OCI-LY7 (cell line): ENCODE measurements around the gene ACVR1. TPM values are rescaled to one million over a fixed set of nuclear protein-coding genes. Genes with fewer than 3 reads are reported as not detected.

ENCODE experiments used
- BruUV-seq: library from RNA; stranded (reverse); fragments of 400-500 nt; replicated peaks from 2 replicates; lab custom pipeline; 2021; lab: Mats Ljungman, UMichigan
- CTCF ChIA-PET: fragments of 300-600 bp; sonication (Branson Sonifier 250); formaldehyde crosslinking; loops from one replicate; lab custom pipeline; 2022; ENCODE audit warnings: antibody characterized with exemption; ENCODE audit not compliant: unreplicated experiment; lab: Charles Lee
- POLR2A ChIA-PET: fragments of 300-600 bp; sonication (Branson Sonifier 250); formaldehyde crosslinking; loops from one replicate; lab custom pipeline; 2022; ENCODE audit warnings: antibody characterized with exemption; lab: Charles Lee
- DNase-seq: peaks from one replicate; pipeline ENCODE4 v3.0.0-alpha.2; 2015; ENCODE audit warnings: low spot score
- H2AFZ ChIP-seq: fragments of 200-600 bp; sonication (generic), shearing (Covaris generic); 2 replicates; pipeline ENCODE4 v1.6.1; 2014; ENCODE audit warnings: mild to moderate bottlenecking, antibody characterized with exemption, low read length, moderate library complexity
- H3K27ac ChIP-seq: fragments of 200-600 bp; sonication (generic); 2 replicates; pipeline ENCODE4 v1.5.1; 2014; ENCODE audit warnings: mixed run types, low read depth, mild to moderate bottlenecking, moderate library complexity, low read length, inconsistent platforms; ENCODE audit not compliant: poor library complexity, severe bottlenecking
- H3K36me3 ChIP-seq: fragments of 200-600 bp; sonication (generic); 2 replicates; pipeline ENCODE4 v1.6.1; 2014; ENCODE audit warnings: mild to moderate bottlenecking, antibody characterized with exemption, low read length, moderate library complexity, mixed read lengths; ENCODE audit not compliant: insufficient read depth
- H3K4me1 ChIP-seq: fragments of 200-600 bp; sonication (generic); 2 replicates; pipeline ENCODE4 v1.5.1; 2014; ENCODE audit warnings: mild to moderate bottlenecking, low read length; ENCODE audit not compliant: insufficient read depth, poor library complexity, severe bottlenecking
- H3K4me2 ChIP-seq: fragments of 200-600 bp; sonication (generic); 2 replicates; pipeline ENCODE4 v1.6.1; 2014; ENCODE audit warnings: mild to moderate bottlenecking, low read length
- H3K4me3 ChIP-seq: fragments of 200-600 bp; sonication (generic); 2 replicates; pipeline ENCODE4 v1.5.1; 2014; ENCODE audit warnings: mild to moderate bottlenecking, low read depth, low read length; ENCODE audit not compliant: poor library complexity, severe bottlenecking
- H3K79me2 ChIP-seq: fragments of 200-600 bp; sonication (generic); 2 replicates; pipeline ENCODE4 v1.6.1; 2016; ENCODE audit warnings: low read depth, mild to moderate bottlenecking, low read length, moderate library complexity, mixed read lengths; ENCODE audit not compliant: insufficient read depth
- H3K9me2 ChIP-seq: fragments of 200-600 bp; sonication (generic); 2 replicates; pipeline ENCODE4 v1.6.1; 2016; ENCODE audit warnings: mild to moderate bottlenecking, low read length, mixed read lengths; ENCODE audit not compliant: insufficient read depth
- H3K9me3 ChIP-seq: fragments of 200-600 bp; sonication (generic); 2 replicates; pipeline ENCODE4 v1.6.1; 2014; ENCODE audit warnings: mild to moderate bottlenecking, mixed run types, low read length, mixed read lengths
- H4K20me1 ChIP-seq: fragments of 200-600 bp; sonication (generic); 2 replicates; pipeline ENCODE4 v1.6.1; 2014; ENCODE audit warnings: mild to moderate bottlenecking, antibody characterized with exemption, low read length, moderate library complexity, mixed read lengths; ENCODE audit not compliant: insufficient read depth
- CTCF ChIP-seq: fragments of 200-600 bp; sonication (generic); conservative IDR thresholded peaks from 2 replicates; pipeline ENCODE4 v1.5.1; 2014; ENCODE audit warnings: mild to moderate bottlenecking, antibody characterized with exemption, low read length, moderate library complexity, mixed read lengths
- EZH2phosphoT487 ChIP-seq: fragments of 200-600 bp; sonication (generic); IDR thresholded peaks from 2 replicates; pipeline ENCODE4 v1.6.1; 2018; ENCODE audit warnings: low read depth, borderline replicate concordance, mild to moderate bottlenecking, mixed run types, antibody characterized with exemption, low read length, moderate library complexity, mixed read lengths
- intact Hi-C: fragments of 100-400 bp; cut with micrococcal nuclease; formaldehyde crosslinking; loops from one replicate; pipeline ENCODE4 v1.10.0; 2022; ENCODE audit not compliant: unreplicated experiment
- total RNA-seq, 2 experiments: library from RNA; depleted of rRNA in 1 of 2; stranded (reverse); fragments of >200 nt in 1 of 2; shearing (Covaris generic) in 1 of 2; gene quantifications; 2 replicates each; pipeline ENCODE4 v1.2.3, GENCODE V29; 2014 to 2022

The ACVR1 gene
- total RNA-seq, 2 experiments from 2014 or later, result 0.13 to 3.9 TPM

GRCh38 chr2:157835006-157835405 is 41.1 kb downstream of the ACVR1 start:
- TF ChIP-seq EZH2phosphoT487, result no peak
- TF ChIP-seq CTCF, result no peak
- no peak for DNase-seq
- CTCF ChIA-PET, result no interaction called here
- Histone ChIP-seq H3K4me1 (no peaks in the 10 kb centered on the region), H4K20me1 (no peaks in the 10 kb centered on the region), H3K79me2 (no peaks in the 10 kb centered on the region), H3K36me3 (no peaks in the 10 kb centered on the region), H3K9me3 (no peaks in the 10 kb centered on the region), H3K4me3 (no peak overlapping the region), H3K4me2 (no peak overlapping the region), H2AFZ (no peak overlapping the region), H3K27ac (no peak overlapping the region), H3K9me2 (no peaks in the 10 kb centered on the region)
- intact Hi-C loops, result no loop called here
- POLR2A ChIA-PET, result no interaction called here
- BruUV-seq, result no TSS peak

GRCh38 chr2:157833721-157834120 is 42.4 kb downstream of the ACVR1 start:
- POLR2A ChIA-PET, result interaction anchor here (0.9 to 1.4 kb wide), 2 partner anchors 13 to 14 kb away, joined by 3 to 6 read pairs; no protein-coding TSS in a partner anchor
- intact Hi-C loops, result no loop called here
- no TSS peak for BruUV-seq

More at GRCh38 chr2:157833721-157834120, 42.4 kb downstream of the ACVR1 start:
- no peak overlapping the region for H3K4me2 ChIP-seq
- no peak overlapping the region for H3K27ac ChIP-seq
- no peaks in the 10 kb centered on the region for H3K9me3 ChIP-seq
- H4K20me1 ChIP-seq, result no peaks in the 10 kb centered on the region
- H3K4me1 ChIP-seq, result no peaks in the 10 kb centered on the region
- H3K36me3 ChIP-seq, result no peaks in the 10 kb centered on the region
- H3K9me2 ChIP-seq, result no peaks in the 10 kb centered on the region
- CTCF ChIA-PET, result no interaction called here
- no peak for DNase-seq
- TF ChIP-seq CTCF (no peak), EZH2phosphoT487 (no peak)
- H3K79me2 ChIP-seq, result no peaks in the 10 kb centered on the region
- H3K4me3 ChIP-seq, result no peak overlapping the region
- no peak overlapping the region for H2AFZ ChIP-seq
